Measurements from ENCODE around the gene GHRL.

The GHRL gene, protein sequence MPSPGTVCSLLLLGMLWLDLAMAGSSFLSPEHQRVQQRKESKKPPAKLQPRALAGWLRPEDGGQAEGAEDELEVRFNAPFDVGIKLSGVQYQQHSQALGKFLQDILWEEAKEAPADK

DNA sequence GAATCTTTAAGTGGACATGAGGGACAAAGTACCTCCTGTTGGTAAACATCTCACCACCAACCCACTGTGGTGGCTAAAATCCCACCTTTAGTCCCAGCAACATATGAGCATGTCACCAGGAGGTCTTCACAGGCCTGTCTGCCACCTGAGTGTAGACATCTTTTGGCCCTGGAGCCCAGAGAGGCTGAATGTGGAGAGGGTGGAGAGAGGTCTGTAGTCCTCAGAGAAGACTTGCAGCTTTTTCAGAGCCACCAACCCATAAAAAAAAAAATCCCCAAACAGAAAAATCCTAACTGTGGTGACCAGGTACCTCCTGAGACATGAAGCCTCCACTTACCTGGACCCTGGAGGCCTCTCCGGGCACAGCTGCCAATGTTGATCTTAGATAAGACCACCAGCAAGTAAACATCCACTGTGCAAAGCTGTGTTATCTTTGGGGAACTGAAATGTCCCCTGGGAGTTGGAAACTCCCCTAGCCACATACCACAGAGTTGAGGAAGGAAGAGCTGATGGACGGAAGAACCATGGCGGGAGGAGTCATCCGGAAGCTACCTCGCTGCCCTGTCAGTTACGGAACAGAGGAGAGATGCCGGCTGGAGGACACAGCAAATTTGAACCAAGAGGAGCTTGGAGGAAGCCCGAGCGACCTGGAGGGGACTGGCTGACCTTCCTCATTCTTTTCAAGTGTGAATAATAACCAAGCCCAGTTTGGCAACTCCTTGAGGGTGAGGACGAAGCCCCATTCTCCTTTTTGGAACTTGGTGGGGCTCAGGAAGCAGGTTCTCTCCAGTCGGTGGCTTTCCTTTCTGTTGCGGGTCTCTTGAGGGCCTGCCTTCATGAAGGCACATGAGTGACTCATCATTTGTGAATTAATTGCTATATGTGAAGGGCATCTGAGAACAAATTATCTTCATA lies at the start of gene GHRL:
Gene GHRL (minus strand): TSS at position 443 of the 915 bp plus-strand sequence. CDS start 2,767 bp downstream, outside the sequence.
- no peak for DNase-seq

DNA sequence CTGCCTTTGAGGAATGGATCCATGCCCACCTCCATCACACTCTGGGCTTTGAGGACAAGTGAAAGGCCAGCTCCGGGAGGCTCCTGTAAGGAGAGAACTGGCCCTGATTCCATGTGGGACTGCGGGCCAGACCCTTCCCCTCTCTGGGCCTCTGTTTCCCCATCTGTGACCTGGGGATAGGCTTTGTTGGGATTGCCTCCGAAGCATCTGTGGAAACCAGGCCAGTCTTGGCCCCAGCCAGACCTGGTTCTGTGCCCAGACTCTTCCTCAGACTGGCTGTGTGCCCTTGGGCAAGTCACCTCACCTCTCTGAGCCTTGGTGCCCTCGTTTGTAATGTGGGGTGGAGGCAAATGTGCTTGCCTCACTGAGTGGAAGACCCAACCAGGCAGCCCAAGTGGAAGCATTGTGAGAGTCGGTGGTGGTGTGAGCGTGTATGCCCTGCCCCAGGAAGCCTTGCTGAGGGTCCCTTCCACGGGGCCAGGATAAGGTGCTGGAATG lies 49.2 kb upstream of the GHRL start:
- DNase-seq: no peak

DNA sequence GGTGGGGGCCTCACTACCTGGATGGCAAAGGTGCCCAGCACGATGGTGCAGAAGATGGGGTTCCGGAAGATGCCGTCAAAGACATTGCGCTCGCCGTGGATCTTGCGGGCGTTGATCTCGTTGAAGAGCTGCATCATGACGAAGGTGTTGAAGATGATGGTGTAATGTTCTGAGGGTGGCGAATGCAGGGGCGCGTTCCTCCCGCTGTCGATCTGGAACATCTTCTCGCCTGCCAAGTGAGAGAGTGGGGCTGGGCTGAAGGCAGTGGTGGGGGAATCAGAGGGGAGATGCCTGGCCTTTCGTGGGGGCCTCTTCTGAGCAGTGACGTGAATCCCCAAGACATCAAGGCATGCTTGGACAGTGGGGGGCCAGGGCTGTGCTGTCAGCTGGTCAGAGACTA lies 47.7 kb upstream of the GHRL start:
- DNase-seq: no peak

DNA sequence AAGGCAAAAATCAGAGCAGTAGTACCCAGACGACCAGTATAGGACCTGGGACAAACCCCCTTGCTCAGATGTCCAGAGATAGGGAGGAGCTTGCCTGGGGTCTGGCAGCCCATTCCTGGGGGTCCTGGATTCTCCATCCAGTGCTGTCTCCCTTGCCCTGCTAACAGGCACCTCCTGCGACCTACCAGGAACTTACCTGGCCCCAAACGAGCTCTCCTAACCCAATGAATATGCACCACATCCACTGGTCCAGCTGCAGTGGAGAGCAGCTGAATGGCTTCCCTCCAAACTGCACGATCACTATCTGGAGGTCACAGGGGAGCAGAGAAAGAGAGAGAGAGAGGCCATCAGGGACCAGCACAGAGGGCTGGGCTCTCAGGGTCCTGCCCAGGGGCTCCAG lies 47.3 kb upstream of the GHRL start:
- no peak for DNase-seq

DNA sequence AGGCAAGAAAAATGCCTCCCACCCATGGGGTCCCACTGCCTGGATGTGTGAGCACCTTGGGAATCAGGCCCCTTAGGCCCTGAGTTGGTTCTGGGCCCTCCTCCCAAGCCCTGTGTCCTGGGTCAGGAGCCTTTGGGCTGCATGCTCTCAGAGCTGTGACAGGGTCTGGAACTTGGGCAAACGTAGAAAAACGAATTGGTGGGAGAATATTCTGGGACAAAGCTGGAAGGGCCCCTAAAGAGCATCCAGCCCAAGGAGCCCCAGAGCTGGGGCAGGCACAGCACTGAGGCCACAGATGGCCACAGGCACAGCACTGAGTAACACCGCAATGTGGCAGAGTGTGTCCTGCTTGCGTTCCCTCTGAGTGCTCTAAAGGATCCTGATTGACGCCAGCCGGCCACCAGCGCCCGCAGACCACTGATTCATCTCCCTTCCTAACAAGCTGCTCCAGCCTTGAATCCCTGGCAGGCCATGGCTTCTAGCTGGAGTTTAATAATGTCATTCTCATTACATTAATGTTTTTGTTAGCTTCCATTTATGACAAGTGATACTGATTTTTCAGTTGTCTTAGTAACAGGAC lies 46.7 kb upstream of the GHRL start:
- no peak for DNase-seq

DNA sequence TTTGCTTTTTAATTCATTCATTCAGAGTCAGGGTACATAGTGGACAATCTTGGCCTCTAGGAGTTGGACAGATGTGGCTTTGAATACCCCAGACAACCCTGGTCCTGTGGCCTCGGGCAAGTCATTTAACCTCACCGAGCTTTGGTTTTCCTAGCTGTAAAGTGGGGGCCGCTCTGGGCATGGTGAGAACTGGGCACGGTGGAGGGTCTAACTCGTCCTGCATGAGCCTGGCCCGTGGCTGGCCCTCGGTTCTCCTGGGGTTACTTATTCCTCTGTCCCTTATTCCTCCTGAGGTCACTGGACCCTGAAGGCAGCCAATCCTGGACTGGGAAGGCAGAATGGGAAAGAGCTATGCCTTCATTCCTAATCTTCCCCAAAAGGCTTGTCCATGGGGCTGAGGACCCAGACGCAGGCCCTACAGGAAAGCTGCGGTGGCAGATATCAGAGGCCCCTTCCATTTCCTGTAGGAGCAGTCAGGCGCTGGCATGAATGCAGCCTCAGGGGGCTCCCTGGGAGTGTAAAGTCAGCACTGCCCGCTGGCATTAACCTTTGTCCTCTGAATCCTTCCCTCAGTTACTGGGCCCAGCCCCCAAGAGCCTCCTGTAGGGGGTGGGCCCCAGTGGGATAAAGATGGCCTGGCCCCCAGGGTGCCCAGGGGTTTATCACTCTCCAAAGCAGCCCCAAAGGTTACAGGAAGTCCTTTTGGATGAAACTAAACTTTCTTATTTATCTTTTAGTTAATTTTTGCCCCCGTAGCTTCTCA lies 46.0 kb upstream of the GHRL start:
- no peak for DNase-seq

DNA sequence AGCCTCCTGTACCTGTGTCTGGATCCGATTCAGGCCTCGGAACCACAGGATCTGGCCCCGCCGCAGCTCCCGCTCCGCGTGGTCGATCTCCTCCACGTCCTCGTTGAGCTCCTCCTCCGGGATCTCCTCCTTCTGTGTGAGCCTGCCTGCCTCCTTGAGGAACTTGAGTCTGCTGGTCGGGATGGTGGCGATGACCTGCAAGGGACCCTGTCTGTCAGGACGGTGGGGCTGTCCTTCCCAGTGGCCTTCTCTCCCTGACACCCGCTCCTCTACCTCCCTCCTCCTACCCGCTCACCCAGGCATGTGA lies 45.4 kb upstream of the GHRL start:
- DNase-seq: no peak

DNA sequence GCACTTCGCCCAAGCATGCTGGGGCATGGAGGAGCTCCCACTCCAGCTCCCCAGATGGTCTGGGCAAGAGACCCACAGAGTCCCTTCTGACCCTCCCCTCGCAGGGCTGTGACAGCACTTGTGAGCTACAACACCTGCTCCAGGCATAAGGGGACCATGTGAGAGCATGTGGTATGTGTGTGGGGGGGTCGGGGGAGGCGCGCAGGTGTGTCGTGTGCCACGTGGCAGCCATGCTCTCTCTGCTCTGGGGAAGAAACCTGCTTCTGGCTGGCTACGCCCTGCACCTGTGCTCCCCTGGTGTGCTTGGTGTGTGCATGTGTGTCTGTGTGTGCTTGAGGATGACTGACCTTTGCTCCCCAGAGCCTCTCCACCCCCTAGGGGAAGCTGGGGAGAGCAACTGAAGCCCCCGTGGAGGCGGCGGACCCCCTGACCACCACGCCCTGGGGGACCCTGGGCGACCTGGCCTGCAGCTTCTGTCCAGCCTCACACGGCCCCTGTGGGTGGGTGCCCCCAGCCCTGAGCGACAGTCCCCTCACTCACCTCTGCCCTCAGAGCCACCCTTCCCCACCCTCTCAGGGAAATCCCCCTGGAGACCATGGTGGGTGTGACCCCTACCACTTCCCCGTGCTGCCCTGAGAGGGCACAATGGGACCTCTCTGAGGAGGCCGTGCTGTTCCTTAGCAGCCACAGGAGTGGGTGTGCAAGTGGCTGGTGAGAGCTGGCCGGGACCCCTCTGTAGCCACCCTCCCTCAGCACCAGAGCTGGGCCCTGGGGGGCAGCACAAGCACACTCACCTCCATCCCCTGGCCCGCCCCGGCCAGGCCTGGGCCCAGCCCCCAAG lies 44.8 kb upstream of the GHRL start:
- DNase-seq: no peak

DNA sequence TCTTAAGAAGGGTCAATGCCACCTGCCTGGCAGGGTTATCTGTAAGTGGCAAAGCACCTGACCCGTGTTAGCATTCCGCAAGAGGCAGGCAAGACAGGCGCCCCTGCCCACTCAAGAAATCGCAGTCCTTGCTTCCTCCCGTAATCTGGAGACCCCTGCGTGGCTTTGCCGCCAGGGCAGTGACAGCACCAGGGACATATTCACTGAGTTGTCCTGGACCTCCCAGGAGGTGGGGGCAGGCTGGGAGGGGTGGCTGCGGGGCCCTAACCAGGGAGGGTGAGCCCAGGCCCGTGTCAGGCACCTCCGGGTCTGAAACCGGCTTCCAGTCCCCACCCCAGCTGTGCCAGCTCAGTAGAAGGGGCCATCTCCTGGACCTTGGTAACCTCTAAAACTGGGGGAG lies 44.0 kb upstream of the GHRL start:
- no peak for DNase-seq

DNA sequence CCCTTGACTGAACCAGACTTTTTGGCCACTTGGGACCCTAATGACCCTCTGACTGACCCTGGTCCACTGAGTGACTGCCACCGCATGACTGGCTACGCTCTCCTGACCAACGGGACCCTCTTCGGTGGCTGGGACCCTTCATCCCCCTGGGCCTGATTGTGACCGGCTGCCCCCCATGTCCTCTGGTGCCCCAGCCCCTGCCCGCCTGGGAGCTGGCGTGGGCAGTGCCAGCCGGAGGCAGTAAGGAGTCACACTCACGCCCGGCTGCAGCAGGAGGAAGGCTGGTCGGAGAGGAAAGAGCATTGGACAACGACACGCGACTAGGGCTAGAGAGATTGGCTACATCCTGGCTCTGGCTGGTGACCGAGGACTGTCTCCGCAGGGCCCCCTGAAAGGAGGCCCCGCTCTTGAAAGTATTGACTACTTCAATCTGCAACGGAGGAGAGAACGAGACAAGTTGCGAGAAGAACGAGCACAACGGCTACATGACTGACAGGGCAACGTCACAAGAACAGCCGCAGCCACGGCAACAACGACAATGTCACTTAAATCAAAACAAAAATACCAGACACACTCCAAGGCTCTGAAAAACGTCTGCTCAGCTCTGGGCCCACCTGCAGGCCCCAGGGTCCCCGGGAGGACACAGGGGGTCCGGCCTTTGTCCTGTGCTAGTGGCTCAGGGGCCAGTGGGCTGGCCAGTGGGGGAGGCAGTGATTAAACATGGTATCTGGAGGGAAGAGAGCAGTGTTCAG lies 43.3 kb upstream of the GHRL start:
- no peak for DNase-seq

DNA sequence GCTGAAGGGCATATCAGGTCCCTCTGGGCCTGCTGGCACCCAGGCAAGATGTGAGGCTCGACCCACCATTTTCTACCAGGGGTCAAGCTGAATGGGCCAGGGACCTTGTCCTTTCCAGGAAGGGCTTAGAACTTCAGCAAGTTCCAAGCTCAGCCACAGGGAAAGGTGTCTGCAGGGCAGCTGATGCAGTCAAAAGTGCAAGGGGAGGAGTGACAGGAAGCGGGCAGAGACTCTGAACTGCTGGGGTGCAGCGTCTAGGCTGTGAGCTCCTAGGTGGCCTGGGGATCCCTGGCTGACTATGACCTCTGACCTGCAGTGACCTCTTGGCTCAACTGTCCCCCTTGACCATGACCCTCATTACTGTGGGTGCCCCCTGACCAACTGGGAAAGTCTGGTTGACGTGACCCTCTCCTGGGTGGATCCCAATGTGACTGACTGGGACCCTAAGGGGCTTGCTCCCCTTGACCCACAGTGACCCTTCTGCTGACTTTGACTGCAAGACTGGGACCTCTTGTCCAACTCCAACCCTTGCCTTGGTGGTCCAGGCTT lies 42.5 kb upstream of the GHRL start:
- DNase-seq: no peak

DNA sequence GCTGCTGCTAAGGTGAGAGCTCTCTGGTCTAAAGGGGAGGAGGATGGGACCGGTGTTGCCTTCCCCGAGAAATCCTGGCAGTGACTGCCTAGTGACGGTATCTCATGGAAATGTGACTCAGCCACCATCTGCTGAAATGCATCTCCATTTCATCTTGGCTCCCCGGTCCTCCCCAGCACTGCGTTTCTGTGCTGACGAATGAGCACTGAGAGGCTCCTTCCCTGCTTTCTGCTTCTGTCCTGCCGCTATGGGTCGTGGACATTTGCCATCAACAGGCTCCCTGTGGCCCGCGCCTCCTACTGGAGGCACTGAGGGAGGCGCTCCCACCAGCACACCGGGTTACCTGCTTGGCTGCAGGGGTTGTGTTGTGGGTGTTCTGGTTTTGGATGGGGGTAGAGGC lies 41.7 kb upstream of the GHRL start:
- DNase-seq: no peak

DNA sequence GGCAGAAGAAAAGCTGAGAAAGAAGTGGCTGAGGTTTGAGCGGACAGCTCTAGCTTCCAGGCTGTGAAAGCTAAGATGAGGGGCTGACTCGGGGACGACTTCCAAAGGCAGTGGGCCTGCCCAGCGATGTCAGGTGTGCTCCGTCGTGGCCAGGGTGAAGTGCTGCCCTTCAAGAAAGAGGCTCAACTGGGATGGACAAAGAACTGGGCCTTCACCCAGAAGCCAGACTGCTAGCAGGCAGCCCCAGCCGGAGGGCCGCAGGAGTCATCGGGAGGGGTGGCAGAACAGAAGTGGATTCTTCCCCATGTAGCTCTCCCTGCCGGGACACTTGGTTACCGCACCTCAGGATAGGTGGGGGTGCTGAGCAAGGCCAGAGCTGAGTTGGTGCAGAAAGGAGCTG lies 41.3 kb upstream of the GHRL start:
- no peak for DNase-seq

DNA sequence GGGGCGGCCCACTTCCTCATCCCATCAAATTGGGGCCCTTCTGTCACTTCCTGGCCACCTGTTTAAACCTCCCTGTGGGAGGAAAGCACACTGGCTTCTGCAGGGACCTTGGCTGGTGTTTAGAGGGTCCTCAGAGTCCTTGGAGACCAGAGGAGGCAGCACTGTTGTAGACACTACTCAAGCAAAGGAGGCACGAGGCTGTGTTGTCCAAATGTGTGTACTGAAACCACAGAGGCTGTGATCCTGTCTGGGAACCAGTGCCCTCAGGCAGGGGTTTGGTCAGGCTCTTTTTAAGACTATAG lies 40.6 kb upstream of the GHRL start:
- DNase-seq: no peak

DNA sequence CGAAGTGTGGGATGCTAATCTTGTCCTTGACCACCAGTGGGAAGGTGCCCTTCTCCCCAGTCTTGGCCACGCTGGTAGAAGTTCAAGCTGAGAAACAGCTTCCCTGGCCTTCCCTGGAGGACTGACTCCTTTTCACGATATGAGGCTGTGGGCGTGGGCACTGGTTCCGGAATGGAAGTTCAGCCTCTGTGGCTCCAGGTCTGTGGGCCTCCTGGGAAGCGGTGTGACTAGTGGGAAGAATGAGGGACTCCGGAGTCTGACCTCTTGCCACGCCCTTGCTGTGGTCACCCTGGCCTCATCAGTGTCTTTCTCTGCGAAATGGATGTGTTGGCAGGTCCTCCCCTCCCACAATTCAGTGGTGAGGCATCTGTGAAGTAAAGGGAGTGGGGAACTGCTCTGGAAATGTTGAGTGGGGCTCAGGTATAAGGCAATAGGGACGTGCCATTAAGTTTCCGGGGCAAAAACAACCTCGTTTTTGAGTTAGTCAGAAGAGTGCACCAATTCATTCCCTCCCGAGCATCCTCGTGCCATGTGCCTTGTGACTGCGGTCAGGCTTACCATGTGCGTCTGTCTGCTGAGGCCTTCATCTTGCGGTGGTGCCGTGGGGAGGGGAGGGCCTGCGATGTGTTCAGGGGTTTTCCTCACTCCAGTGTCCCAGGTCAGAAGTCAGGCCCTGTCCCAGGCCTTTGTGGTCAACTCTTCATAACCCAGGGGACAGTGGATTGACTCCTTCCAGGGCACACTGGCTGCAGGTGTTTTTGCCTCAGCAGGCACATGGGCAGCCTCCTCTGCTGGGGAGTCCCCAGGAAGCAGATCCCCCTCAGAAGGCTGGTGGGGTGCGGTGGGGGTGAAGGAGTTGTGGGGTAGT lies 40.0 kb upstream of the GHRL start:
- no peak for DNase-seq

DNA sequence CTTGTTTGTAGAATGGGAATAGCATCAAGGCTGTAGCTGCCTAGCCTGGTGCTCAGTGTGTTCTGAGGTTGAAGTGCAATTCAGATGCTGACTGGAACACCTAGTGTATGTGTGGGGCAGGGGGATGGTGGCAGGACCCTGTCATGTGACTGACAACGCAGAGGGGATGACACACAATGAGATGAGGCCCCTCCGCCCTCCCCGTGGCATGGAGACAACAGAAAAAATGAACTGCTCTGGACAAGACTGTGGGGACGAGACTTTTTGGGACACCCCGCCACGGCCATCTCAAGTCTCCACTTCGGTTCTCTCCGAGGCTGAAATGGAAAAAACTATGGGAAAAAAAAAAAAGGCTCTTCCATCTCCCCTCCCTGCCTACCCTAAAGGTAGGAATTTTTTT lies 38.6 kb upstream of the GHRL start:
- no peak for DNase-seq

DNA sequence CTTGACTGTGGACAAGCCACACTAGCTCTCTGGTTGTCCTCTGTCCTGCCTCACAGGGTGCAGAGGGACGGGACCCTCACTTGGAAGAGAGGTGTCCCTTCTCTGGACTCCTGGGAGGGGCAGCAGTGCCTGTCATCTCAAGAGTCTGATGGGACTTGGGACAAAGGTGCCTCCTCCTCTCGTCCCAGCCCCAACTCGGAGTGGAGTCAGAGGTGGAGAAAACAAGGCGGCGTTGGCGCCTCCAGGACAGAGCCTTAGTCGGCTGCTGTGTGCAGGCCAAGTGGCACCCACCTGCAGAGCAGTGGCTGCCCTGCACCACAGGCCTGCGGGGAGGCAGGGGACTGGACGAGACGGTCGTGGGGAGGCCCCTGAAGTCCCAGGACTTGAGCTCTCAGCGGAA lies 37.6 kb upstream of the GHRL start:
- DNase-seq: no peak

DNA sequence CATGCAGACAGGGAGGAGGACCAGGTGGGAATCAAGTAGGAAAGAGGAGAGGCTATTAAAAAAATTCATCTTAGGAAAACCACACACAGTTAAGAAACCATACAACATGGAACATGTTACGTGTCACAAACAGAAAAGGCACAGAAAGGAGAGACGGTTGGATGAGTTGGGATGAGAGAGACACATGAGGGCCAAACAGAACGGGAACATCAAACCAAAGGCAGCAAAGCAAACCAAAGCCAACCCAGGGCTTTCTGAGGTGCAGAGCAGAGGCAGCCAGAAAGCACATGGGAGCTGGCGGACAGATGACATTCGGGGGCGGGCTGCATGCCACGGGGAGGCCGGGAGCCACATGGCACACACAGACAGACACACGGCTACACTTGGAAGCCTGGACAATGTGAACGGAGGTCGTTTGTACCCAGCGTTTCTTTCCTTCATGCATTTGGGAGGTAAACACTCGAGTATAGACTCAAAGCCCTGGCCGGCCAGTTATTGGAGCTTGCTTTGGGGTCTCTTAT lies 36.8 kb upstream of the GHRL start:
- DNase-seq: no peak

DNA sequence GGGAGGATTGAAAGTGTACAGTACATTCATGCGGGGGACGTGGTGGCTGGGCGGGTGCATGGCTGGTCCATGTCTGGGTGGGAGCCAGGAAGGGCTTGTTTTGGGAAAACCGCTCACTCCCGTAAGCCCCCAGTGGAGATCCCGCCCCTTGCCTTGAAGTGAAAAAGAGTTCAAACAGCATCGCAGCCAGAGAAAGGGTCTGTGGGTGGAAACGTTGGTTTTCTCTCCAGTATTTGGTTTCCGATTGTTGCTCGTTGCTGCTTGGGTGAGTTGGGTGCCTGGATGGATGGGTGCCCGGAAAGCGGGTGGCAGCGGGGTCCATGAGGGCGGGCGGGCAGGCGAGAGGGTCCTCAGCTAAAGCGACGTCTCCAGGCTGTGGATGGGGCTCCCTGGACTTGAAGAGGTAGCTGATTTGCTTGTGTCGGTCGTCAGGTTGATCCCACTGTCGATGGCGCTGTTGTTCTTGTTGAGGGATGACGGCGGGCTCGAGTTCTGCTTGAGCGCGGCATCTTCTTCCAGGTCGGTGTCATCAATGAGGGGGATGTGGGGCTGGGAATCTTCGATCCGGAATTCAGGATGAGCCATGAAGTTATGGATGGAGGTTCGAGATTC lies 35.8 kb upstream of the GHRL start:
- DNase-seq: no peak

DNA sequence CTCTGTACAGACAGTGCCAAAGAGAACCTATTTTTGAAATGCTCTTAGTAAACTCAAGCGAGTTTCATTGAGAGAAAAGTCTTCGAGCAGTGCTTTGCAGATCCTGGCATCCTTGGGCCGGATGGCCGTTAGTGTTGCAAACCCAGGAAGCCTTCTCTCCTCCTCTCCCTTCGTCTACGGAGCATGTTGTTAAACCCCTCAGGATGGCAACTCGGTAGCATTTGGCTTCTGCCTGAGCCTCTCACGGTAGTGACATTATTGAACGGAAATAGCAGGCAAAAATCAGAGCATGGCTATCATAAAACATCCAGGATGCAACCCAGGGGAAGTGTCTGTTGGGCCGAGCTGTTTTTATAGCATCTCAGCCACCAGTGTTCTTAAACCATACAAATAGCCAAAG lies 34.8 kb upstream of the GHRL start:
- no peak for DNase-seq

All from T1000 (cell line).